Activated T-helper 1 cell treated with anti-CD3 and anti-CD28 coated beads, Interleukin-2, amount 50 U/mL, for 16 hours (primary cell): ENCODE measurements around the gene TRAF3.
"Not testable (repeated sequence)": the region's sequence is repeated elsewhere in the genome, so short reads cannot be mapped to it uniquely, and the experiment has no call there.

Experiments
- DNase-seq, 2 donors: peaks; one replicate each; pipeline ENCODE4 v3.0.0-alpha.2; 2020; ENCODE audit warnings: low read depth in 1 of 2, low spot score in 1 of 2

Gene TRAF3

DNA sequence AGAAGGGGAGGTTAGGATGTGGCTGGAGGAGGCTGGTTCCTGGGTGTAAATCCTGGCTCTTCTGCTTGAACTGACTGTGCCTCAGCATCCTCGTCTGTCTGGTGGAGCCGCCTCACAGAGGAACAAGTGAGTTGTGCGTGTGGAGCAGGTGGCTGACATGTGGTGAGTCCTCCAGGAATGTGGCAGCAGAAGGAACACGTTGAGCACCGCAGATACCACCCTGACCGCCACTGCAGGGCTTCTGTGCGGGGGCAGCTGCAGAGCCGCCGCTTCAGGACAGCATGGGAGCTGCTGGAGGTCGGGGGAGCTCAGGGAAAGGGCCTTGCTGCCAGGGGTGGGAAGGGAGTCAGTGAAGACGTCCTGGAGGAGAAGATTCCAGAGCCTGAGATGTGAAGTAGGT is 48.9 kb downstream of the TRAF3 start:
- no peak for DNase-seq

DNA sequence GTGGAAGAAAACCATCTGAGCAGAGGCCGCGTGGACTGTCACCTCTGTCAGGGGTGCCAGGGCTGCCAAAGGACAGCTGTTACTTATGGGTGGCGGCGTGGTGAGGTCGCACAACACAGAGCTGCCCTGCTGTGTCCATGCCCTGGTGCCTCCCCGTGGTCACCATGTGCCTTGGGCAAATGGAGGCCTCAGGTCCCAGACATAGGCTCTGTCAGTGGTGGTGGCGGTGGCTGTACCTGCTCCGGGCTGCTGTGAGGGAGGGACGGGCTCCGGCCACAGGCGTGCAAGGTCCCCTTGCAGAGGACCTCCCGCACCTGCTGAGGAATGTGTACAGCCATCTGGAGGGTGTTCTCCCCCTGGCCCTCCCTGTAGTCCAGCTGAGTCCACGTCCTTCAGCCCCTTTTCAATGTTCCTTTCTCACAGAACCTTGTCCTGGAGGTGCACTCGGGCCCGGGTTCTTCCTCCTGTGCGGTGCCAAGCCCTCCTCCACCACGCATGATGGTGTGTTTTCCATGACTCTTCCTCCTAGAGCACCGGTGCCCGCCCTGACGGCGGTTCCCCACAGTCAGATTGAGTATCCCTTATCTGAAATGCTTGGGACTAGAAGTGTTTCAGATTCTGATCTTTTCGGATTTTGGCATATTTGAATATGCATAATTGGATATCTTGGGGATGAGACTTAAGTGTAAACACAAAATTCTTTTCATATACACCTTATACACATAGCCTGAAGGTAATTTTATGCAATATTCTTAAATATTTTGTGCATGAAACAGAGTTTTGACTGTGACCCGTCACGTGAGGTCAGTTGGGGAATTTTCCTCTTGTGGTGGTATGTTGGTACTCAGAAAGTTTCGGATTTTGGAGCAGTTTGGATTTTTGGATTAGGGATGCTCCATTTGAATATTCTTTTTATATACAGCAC is 49.8 kb downstream of the TRAF3 start:
- no peak for DNase-seq

DNA sequence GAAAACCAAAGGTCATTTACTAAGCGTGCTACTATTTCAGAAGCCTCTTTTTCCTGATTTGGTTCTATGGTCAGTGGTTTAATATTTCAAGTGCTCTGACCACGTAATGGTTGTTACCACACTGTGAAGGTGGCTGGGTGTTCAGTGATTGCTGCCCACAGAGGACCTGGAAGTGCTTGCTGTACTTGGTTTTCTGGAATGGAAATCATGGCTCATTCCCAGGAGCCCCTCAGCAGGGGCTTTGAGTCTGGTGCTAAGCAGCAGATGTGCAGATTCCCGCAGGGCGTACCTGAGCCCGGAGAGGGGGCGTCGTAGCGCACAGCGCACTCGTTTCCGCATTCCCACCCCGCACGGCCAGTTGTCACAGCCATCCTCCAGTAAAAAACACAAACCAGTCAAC is 50.5 kb downstream of the TRAF3 start:
- no peak for DNase-seq

DNA sequence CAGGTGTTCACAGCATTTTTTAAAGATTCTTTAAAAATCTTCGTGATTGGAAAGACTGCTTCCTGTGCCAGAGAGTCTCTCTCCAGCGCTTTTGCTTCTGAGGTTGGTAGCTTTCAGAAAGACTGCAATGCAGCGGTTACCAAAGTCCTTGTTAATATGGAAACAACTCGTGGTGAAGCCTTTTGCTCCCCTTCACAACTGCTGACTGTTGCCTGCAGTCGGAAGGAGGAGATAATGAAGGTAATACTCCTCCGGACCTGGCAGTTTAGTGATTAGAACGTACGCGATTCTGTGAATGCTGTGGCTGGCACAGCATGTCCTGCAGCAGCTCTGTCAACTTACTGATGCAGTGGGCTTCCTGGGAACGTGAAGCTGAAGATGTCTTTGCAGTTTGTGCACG is 50.9 kb downstream of the TRAF3 start:
- DNase-seq, result no peak

DNA sequence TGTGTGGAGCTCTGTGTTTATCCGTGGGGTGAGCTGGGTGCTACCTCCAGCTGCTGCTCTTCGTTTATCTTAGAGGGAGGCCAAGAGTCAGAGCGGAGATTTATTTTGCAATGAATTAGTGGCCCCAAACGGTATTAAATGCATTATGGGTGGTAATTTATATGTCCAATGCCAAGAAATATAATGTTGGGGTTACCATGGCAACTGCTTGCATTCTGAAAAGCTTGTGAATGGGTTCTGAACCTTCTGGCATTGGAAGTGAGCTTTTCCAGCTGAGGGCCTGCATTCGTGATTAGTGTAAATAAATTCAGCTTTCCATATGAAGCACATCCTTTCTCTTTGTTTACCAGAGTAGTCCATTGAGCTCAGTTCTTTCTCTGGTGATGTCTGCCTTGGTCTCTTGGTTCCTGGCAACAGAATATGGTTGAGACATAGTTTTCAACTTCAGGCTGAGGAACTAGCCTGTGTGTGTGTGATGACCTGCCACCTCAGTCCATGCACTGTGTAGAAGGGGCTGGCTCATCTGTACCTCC is 51.8 kb downstream of the TRAF3 start:
- DNase-seq, result no peak

DNA sequence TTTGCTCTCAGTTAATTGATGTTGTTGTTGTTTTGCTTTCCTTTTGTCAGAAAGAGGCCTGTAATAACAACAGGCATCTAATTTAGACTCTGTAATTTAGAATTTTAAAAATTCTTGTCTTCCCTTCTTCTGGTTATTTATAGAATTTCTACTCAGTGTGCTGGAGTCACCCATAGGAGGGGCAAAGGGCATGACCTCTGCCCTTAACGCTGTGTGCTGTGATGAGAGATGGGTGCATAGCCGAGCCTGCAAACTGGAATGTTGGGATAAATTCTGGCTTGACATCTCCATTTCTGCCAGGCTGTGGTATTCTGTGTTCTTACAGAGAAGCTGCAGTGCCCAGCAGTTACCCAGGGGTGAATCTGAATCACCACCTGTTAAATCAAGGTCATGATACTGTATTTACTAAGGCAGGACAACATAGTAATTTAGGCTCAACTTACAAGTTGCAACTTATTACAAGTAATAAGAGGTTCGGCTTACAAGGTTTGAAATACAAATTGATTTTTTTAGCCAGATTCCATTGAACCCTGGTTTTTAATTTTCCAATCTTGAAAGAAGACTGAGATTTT is 53.3 kb downstream of the TRAF3 start:
- DNase-seq, result no peak

DNA sequence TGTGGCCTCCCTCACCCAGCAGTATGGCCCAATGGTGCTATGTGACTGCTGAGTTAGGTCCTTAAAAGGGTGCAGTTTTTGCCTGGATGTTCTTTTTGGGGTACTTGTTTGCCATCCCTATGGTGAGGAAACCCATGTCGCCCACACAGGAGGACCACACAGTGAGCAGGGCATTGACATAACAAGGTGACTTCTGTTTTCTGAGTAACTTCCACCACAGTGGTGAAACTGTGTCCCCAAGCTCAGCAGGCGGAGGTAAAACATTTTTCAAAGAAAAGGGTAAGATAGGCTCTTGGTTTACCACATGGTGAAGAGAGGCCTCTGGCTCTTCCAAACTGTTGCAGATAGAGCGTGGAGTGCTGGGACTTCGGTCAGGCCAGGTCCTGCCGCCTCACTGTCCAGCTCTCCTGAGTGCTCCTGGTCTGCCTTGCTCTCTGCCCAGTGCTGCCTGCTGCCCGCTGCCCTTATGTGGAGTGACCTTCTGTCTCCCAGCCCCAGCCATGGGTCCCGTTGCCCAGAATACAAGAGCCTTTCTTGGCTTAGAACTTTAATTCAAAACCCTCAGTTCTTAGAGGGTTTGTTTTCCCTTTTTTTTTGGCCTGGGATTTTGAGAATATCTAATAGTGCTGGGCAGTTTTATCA is 54.0 kb downstream of the TRAF3 start:
- no peak for DNase-seq

DNA sequence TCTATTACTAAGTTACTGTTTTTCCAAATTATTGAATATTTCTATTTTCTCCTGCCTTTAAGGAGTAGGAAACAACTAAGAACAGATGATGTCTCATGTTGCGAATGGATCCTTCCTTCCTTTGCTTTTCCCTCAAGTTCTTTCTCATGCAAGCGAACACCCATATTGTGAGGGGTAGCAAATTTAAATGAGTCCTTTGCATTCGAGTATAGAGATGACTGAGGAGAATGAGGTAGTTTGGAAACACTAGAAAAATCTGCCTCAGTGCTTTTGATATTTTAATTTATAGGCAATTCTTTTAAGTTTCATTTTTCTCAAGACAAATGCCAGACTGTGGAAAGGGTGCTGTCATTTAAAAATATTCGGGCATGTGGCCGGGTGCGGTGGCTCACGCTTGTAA is 56.1 kb downstream of the TRAF3 start:
- DNase-seq, result no peak

DNA sequence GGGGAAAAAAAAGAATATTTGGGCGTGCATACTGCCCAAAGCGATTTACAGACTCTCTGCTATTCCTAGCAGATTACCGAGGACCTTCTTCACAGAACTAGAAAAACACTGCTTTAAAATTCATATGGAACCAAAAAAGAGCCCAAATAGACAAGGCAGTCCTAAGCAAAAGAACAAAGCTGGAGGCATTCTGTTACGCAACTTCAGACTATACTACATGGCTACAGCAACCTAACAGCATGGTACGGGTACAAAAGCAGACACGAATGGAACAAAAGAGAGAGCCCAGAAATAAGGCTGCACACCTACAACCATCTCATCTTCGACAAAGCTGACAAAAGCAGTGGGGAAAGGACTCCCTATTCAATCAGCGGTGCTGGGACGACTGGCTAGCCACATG is 56.7 kb downstream of the TRAF3 start:
- DNase-seq, result no peak

DNA sequence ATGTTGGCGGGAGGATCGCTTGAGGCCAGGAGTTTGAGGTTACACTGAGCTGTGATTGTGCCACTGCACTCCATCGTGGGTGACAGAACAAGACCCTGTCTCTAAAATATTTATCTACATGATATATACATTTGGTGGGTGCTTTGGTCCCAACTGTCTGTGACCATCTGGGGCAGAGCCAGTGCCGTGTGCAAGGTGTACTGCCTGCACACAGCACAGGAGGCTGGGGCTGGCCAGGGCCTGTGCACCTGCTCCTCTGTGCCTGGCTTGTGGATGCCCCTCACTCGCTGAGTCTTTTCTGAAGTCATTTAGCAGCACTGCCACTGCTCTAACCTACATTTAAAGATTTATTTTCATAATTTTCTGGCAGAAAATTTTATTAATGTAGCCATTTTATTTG is 58.7 kb downstream of the TRAF3 start:
- no peak for DNase-seq

DNA sequence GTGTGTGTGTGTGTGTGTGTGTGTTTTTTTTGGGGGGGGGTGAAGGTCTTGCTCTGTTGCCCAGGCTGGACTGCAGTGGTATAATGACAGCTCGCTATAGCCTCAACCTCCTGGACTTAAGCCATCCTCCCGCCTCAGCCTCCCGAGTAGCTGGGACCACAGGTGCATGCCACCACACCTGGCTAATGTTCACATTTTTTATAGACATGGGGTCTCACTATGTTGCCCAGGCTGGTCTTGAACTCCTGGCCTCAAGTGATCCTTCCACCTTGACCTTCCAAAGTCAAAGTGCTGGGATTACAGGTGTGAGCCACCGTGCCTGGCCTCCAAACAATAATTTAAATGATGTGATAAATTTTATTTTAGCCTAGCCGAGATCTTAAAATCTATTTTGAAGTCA is 59.9 kb downstream of the TRAF3 start:
- DNase-seq, result not testable (repeated sequence)

DNA sequence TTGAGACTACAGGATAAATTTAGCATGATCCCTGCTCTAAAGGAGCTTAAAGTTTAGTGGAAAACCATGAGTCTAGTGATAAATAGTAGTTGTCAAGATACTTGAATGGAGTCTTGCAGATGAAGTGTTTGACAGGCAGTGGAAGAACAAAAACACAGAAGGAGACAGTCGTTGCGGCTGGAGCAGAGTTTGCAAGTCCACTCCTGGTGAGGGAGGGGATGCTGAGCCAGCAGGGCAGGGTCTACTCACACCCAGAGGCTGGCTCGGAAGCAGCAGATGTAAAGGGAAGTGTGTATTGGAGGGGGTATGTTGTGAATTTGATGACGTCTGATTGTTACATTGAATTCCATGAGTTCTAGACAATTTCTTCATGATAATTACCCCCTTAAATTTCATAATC is 61.3 kb downstream of the TRAF3 start:
- no peak for DNase-seq

DNA sequence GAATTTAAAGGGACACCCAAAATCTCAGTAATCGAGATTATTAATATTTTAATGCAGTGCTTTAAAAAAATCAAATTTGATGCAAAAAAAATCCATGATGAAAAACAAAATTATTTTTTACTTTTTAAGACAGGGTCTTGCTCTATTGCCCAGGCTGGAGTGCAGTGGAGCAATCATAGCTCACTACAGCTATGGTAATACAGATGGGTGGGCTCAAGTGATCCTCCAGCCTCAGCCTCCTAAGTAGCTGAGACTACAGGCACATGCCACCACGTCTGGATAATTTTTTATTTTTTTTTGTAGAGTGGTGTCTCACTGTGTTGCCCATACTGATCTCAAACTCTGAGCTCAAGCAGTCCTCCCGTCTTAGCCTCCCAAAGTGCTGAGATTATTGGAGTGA is 62.9 kb downstream of the TRAF3 start:
- DNase-seq, result no peak

DNA sequence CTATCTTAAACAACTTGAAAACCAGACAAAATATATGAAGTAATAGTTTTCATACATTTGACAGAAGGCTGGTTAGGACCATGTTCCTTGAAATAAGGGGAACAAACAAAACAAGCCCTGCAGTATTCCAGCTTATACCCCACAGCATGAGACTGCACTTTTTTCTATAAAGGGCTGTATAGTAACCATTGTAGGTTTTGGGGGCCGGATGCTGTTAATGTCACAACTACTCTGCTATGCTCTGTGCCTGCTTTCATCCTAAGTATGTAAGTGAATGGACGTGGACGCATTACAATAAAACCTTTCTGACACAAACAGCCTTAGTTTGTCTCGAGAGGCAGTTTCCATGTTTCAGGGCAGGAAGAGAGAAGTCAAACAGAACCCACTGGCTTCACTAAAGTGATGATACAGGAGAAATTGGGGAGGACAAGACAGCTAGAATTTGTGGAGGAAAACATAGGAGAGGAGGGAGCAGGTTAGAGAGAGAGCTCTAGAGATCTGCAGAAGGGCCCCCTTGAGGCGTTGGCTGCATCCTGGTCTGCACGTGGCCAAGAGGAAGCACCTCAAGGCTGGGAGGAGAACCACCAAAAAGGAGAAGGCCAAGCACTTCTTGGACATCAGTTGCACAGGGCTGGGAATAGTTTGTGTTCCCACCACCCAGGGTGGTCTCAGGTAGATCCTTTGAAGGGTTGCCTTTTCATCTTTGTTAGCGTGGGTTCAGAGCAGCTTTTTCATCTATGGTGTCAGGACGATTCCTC is 63.7 kb downstream of the TRAF3 start:
- no peak for DNase-seq

DNA sequence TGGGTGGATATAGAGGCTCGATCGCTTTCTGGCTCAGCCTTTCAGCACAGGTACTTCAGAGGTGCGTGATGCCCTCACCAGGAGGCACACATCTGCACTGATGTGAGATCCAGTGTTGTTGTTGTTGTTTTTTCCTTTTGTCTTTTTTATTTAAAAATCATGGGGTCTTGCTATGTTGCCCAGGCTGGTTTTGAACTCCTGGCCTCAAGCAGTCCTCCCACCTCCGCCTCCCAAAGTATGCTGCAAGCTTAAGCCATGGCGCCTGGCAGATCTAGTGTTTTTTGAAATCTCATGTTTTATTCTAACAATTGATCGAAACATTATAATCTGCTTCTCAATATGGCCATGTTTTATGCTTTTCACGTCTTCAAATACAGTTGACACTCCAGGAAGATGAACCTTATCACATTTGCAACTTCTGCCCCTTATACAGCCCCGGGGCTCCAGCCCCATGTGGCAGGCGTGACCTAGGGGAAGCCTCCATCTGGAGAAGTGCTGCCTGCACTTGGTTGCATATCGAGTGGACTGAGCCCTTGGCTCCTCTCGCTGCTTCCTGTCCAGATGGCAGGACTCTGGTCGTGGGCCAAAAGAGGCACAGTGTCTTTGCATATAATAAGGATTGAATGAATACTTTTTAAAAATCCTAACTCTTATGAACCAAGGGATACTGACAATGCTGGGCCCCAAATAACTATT is 71.7 kb downstream of the TRAF3 start:
- no peak for DNase-seq

DNA sequence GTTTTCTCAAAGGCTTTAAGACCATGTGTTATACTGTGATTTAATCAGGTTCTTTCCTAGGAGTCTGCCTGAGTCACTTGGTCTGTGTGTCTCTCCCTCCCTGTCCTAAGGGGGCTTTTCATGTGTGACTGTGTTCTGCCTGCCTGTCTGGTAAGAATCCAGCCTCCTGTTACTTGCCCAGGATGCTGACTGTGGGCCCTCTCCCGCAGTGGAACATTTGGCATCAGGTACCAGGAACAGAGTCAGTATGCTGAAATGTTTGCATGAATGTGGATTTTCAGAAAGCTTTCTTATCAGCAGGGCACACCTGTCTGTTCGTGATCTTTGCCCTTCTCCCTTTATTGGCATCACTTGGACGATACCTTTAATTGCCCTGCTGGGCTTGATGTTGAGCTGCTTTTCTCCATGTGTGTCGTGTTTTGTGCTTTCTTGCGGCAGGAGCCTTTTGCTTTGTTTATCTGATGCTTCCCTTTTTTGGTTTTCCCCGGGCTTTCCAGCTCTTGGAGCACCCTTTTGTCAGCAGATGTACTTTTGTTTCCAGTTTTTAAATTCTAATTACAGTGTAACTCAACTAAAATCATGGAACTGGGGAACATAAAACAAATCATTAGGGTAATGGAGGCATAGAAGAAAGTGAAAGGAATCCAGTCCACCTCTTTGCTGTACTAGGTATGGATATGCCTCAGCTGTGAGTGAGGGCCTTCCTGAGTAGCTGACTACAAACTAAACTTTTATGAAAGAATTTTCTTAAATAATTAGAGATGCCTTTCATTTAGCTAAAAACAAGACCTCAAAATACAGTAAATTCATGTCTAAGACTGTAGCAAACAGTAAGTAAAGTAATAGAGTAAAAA is 72.5 kb downstream of the TRAF3 start:
- DNase-seq, result no peak

DNA sequence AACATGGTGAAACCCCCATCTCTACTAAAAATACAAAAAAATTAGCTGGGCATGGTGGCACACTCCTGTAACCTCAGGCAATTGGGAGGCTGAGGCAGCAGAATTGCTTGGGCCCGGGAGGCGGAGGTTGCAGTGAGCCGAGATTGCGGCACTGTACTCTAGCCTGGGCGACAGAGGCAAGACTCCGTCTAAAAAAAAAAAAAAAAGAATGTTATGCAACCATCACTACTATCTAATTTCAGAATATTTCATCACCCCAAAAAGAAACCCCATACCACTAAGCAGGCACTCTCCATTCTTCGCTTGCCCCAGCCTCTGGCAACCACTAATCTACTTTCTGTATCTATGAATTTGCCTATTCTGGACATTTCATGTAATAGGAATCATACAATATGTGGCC is 76.4 kb downstream of the TRAF3 start:
- DNase-seq, result no peak

DNA sequence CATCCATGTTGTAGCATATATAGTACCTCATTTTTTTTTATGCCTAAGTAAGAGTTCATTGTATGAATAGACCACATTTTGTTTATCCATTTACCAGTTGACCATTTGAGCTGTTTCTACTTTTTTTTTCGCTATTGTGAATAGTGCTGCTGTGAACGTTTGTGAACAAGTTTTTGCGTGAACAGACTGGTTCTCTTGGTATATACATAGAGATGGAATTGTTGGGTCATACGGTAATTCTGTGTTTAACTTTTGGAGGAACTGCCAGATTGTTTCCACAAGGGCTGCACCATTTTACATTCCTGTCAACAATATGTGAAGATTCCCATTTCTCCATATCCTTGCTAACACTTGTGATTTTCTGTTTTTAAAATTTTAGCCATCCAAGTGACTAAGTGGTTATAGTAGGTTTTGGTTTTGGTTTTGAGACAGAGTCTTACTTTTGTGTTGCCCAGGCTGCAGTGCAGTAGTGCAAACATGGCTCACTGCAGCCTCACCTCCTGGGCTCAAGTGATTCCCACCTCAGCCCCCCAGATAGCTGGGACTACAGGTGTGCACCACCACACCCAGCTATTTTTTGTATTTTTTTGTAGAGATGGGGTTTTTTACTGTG is 76.9 kb downstream of the TRAF3 start:
- DNase-seq, result no peak

DNA sequence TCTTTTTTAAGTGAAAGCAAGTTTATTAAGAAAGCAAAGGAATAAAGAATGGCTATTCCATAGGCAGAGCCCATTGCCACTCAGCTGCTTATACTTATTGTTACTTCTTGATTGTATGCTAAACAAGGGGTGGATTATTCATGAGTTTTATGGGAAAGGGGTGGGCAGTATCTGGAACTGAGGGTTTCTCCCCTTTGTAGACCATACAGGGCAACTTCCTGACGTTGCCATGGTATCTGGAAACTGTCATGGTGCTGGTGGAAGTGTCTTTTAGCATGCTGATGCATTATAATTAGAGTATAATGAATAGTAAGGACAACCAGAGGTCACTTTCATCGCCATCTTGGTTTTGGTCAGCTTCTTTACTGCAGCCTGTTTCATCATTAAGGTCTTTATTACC is 78.9 kb downstream of the TRAF3 start:
- DNase-seq, result no peak
